Stimulated activated naive B cell treated with anti-CD40 and anti-IgM and Interleukin-4, amounts not matched to agents 10 μg/mL and 1 μg/mL and 100 μg/mL, for 72 hours (primary cell): ENCODE data around the gene IDH2.
"Not testable (repeated sequence)": the region's sequence is repeated elsewhere in the genome, so short reads cannot be mapped to it uniquely, and the experiment has no call there.

Experiments
- ATAC-seq, 2 donors: fragments of 150-1000 bp; cut with Tn5 transposase; replicated peaks; 2 replicates each; pipeline ENCODE4 v1.10.0; 2021; ENCODE audit warnings: moderate library complexity in 1 of 2
- DNase-seq: peaks from one replicate; pipeline ENCODE4 v3.0.0; 2021
- H3K27ac Mint-ChIP-seq: one replicate; pipeline ENCODE4 v1.8.0; 2022; ENCODE audit warnings: mild to moderate bottlenecking, mixed read lengths
- H3K27me3 Mint-ChIP-seq, 2 donors: one replicate each; pipeline ENCODE4 v1.8.0; 2022; ENCODE audit warnings: mixed read lengths in 2 of 2
- H3K36me3 Mint-ChIP-seq, 2 donors: one replicate each; pipeline ENCODE4 v1.8.0; 2022; ENCODE audit warnings: mixed read lengths in 2 of 2, mild to moderate bottlenecking in 1 of 2
- H3K4me1 Mint-ChIP-seq, 2 donors: one replicate each; pipeline ENCODE4 v1.8.0; 2022; ENCODE audit warnings: mixed read lengths in 2 of 2, mild to moderate bottlenecking in 1 of 2
- H3K4me3 Mint-ChIP-seq, 2 donors: one replicate each; pipeline ENCODE4 v1.8.0; 2022; ENCODE audit warnings: mild to moderate bottlenecking in 2 of 2, mixed read lengths in 2 of 2, moderate library complexity in 1 of 2
- H3K9me3 Mint-ChIP-seq, 2 donors: one replicate each; pipeline ENCODE4 v1.8.0; 2022; ENCODE audit warnings: mixed read lengths in 2 of 2, mild to moderate bottlenecking in 1 of 2

Gene IDH2

DNA sequence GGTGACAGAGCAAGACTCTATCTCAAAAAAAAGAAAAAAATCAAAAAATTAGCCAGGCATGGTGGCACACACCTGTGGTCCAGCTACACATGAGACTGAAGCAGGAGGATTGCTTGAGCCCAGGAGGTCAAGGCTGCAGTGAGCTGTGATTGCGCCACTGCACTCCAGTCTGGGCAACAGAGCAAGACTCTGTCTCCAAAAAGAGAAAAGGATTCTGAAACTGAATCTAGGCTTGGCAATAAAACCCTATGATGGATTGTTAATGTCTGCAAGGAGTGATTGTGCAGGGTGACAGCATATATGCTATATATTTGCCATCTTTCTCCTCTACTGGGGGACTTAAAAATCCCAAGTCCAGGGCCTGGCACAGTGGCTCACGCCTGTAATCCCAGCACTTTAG lies 31.6 kb downstream of the IDH2 start:
- H3K36me3 Mint-ChIP-seq, result peaks cover 25 to 33% of the 10 kb centered on the region in 2 donors
- not testable (repeated sequence) for H3K9me3 Mint-ChIP-seq, H3K27me3 Mint-ChIP-seq, H3K27ac Mint-ChIP-seq, DNase-seq, H3K4me3 Mint-ChIP-seq, ATAC-seq
- H3K4me1 Mint-ChIP-seq, result peaks cover 5 to 12% of the 10 kb centered on the region in 2 donors

- no peak for ATAC-seq
- no peak for DNase-seq
- Mint-ChIP-seq H3K4me1 (peaks cover 22 to 38% of the 10 kb centered on the region in 2 donors), H3K9me3 (no peaks in the 10 kb centered on the region), H3K27me3 (no peaks in the 10 kb centered on the region), H3K36me3 (peaks cover 10 to 24% of the 10 kb centered on the region in 2 donors), H3K27ac (no peak overlapping the region), H3K4me3 (no peak overlapping the region)
Measured at GRCh38 chr15:90067953-90068606, 34.2 kb downstream of the IDH2 start.

DNA sequence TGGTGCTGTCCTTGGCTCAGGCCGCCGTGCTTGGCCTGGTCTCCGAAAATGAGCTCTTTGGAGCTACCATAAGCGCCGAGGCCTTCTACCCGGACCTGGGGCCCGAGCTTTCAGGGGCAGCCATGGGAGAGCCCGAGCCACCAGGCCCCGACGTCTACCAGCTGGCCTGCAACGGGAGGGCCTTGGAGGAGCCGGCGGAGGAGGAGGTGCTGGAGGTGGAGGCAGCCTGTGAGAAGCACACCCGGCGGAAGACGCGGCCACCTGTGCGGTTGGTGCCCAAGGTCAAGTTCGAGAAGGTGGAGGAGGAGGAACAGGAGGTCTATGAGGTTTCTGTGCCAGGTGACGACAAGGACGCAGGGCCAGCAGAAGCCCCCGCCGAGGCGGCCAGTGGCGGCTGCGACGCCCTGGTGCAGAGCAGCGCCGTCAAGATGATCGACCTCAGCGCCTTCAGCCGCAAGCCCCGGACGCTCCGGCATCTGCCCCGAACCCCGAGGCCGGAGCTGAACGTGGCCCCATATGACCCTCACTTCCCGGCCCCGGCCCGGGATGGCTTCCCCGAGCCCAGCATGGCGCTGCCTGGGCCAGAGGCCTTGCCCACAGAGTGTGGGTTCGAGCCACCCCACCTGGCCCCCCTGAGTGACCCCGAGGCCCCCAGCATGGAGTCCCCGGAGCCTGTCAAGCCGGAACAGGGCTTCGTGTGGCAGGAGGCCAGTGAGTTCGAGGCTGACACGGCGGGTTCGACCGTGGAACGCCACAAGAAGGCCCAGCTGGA lies 34.9 kb downstream of the IDH2 start:
- Mint-ChIP-seq H3K4me3 (no peak overlapping the region), H3K36me3 (peaks cover 10 to 25% of the 10 kb centered on the region in 2 donors), H3K4me1 (peaks cover 27 to 45% of the 10 kb centered on the region in 2 donors), H3K27ac (no peak overlapping the region), H3K27me3 (no peaks in the 10 kb centered on the region), H3K9me3 (no peaks in the 10 kb centered on the region)
- ATAC-seq, result no peak
- DNase-seq, result no peak

- ATAC-seq (no peak), DNase-seq (no peak)
- Mint-ChIP-seq H3K9me3 (no peaks in the 10 kb centered on the region), H3K36me3 (peaks cover 19 to 29% of the 10 kb centered on the region in 2 donors), H3K4me1 (peaks cover 39 to 54% of the 10 kb centered on the region in 2 donors), H3K27ac (no peak overlapping the region), H3K4me3 (no peak overlapping the region), H3K27me3 (no peaks in the 10 kb centered on the region)
Measured at GRCh38 chr15:90065682-90066049, 36.6 kb downstream of the IDH2 start.

GRCh38 chr15:90064911-90065681 lies 37.2 kb downstream of the IDH2 start:
- Mint-ChIP-seq H3K9me3 (no peaks in the 10 kb centered on the region), H3K36me3 (peaks cover 19 to 29% of the 10 kb centered on the region in 2 donors), H3K4me1 (peaks cover 40 to 54% of the 10 kb centered on the region in 2 donors), H3K27me3 (no peaks in the 10 kb centered on the region), H3K27ac (peak overlapping the region; percentile 86), H3K4me3 (peak overlapping the region in 1 of 2 donors; percentile 44)
- DNase-seq, result no peak
- no peak for ATAC-seq

GRCh38 chr15:90063770-90064247 lies 38.5 kb downstream of the IDH2 start:
- Mint-ChIP-seq H3K27ac (peak overlapping the region; percentile 95), H3K4me3 (peak overlapping the region; percentile 27 to 61)

GRCh38 chr15:90062973-90063769 lies 39.1 kb downstream of the IDH2 start:
- Mint-ChIP-seq H3K36me3 (peaks cover 19% of the 10 kb centered on the region in 2 donors), H3K9me3 (no peaks in the 10 kb centered on the region), H3K4me3 (no peak overlapping the region), H3K4me1 (peaks cover 57 to 73% of the 10 kb centered on the region in 2 donors), H3K27me3 (no peaks in the 10 kb centered on the region), H3K27ac (peak overlapping the region; percentile 95)
- DNase-seq (no peak), ATAC-seq (no peak)

More at GRCh38 chr15:90063770-90064247, 38.5 kb downstream of the IDH2 start:
- Mint-ChIP-seq H3K27me3 (no peaks in the 10 kb centered on the region), H3K4me1 (peaks cover 52 to 67% of the 10 kb centered on the region in 2 donors), H3K36me3 (peaks cover 19 to 21% of the 10 kb centered on the region in 2 donors), H3K9me3 (no peaks in the 10 kb centered on the region)
- ATAC-seq (peak; percentile 63 to 71), DNase-seq (peak; percentile 72)

GRCh38 chr15:90062462-90062932 lies 39.8 kb downstream of the IDH2 start:
- ATAC-seq (no peak), DNase-seq (no peak)
- Mint-ChIP-seq H3K27ac (peak overlapping the region; percentile 95), H3K27me3 (no peaks in the 10 kb centered on the region), H3K4me1 (peaks cover 62 to 80% of the 10 kb centered on the region in 2 donors), H3K36me3 (peaks cover 15 to 19% of the 10 kb centered on the region in 2 donors), H3K9me3 (no peaks in the 10 kb centered on the region), H3K4me3 (no peak overlapping the region)

GRCh38 chr15:90062023-90062442 lies 40.2 kb downstream of the IDH2 start:
- H3K27me3 Mint-ChIP-seq, result no peaks in the 10 kb centered on the region
- H3K9me3 Mint-ChIP-seq, result no peaks in the 10 kb centered on the region
- H3K36me3 Mint-ChIP-seq, result peaks cover 13 to 19% of the 10 kb centered on the region in 2 donors
- H3K4me1 Mint-ChIP-seq, result peaks cover 64 to 83% of the 10 kb centered on the region in 2 donors
- H3K27ac Mint-ChIP-seq, result peak overlapping the region; percentile 95
- ATAC-seq, result no peak
- no peak for DNase-seq
- peak overlapping the region in 1 of 2 donors; percentile 3 for H3K4me3 Mint-ChIP-seq

GRCh38 chr15:90060797-90061196 lies 41.5 kb downstream of the IDH2 start:
- ATAC-seq (no peak), DNase-seq (no peak)
- Mint-ChIP-seq H3K27ac (peak overlapping the region; percentile 68), H3K9me3 (no peaks in the 10 kb centered on the region), H3K27me3 (no peaks in the 10 kb centered on the region), H3K4me3 (no peak overlapping the region), H3K4me1 (peaks cover 64 to 85% of the 10 kb centered on the region in 2 donors), H3K36me3 (peaks cover 12 to 19% of the 10 kb centered on the region in 2 donors)

DNA sequence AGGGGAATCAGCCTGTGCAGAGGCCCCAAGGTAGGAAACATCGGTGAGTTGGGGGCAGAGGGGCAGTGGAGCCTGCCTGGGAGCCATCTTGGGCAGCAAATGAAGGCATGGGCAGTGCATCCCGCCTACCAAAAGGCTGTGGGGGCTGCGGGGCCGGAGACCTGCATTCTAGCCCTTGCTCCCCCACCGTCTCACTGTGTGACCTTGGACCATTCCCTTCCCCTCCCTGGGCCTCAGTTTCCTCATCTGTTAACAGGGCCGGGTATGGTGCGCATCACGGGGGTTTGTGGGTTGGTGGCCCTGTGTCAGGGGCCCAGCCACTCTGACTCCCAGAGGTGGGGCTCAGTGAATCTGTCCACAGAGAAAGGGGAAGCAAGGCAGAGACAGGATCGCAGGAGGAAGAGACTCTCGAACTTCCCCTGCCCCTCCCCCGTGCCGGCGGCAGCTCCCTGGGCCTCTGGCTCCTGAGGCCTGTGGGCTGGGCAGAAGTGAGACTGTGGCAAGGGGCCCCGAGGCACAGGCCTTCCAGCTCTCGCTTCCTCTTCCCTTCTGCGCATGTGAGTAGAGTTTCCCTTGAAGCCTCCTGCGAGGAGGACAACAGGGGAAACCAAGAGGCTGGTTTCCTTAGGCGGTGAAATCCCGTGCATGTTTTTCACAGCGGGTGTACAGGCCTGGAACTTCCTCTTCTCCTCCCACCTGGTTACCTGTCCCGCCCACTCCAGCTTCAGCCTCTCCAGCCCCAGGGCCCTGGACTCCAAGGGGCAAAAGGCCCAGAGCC lies 42.9 kb downstream of the IDH2 start:
- Mint-ChIP-seq H3K36me3 (peaks cover 12 to 20% of the 10 kb centered on the region in 2 donors), H3K4me1 (peaks cover 63 to 81% of the 10 kb centered on the region in 2 donors), H3K27me3 (no peaks in the 10 kb centered on the region), H3K9me3 (no peaks in the 10 kb centered on the region), H3K27ac (peak overlapping the region; percentile 99), H3K4me3 (peak overlapping the region; percentile 69 to 71)
- ATAC-seq (peak; percentile 88 to 91), DNase-seq (peak; percentile 96)

- peaks cover 12 to 20% of the 10 kb centered on the region in 2 donors for H3K36me3 Mint-ChIP-seq
- DNase-seq (no peak), ATAC-seq (no peak)
- peaks cover 63 to 81% of the 10 kb centered on the region in 2 donors for H3K4me1 Mint-ChIP-seq
- H3K27me3 Mint-ChIP-seq, result no peaks in the 10 kb centered on the region
- H3K27ac Mint-ChIP-seq, result peak overlapping the region; percentile 99
- peak overlapping the region; percentile 69 to 71 for H3K4me3 Mint-ChIP-seq
- no peaks in the 10 kb centered on the region for H3K9me3 Mint-ChIP-seq
Measured at GRCh38 chr15:90058775-90059174, 43.5 kb downstream of the IDH2 start.

GRCh38 chr15:90058308-90058707 lies 44.0 kb downstream of the IDH2 start:
- ATAC-seq, result peak; percentile 37 to 40
- H3K27ac Mint-ChIP-seq, result peak overlapping the region; percentile 99
- H3K36me3 Mint-ChIP-seq, result peaks cover 12 to 20% of the 10 kb centered on the region in 2 donors
- H3K27me3 Mint-ChIP-seq, result no peaks in the 10 kb centered on the region
- peaks cover 58 to 80% of the 10 kb centered on the region in 2 donors for H3K4me1 Mint-ChIP-seq
- peak; percentile 35 for DNase-seq
- H3K4me3 Mint-ChIP-seq, result peak overlapping the region; percentile 21 to 28
- H3K9me3 Mint-ChIP-seq, result no peaks in the 10 kb centered on the region
